ENCODE results near the gene FAM217B.
A peak's percentile ranks its signal among the peaks of the same experiment; 100 is the strongest.

The FAM217B gene

GRCh38 chr20:59940129-59940955 is at the start of gene FAM217B, which contains the start of gene PPP1R3D:
TSS of gene FAM217B (plus strand) at chr20:59940389. CDS start at chr20:59943944, 3,555 bp downstream.
TSS of gene PPP1R3D (minus strand) at chr20:59940305. CDS start at chr20:59939931, 374 bp downstream.
- DNase-seq (ENCODE audit: low read depth), result peak; percentile 80

GRCh38 chr20:59891581-59891980 is 48.6 kb upstream of the FAM217B start:
- no peak for DNase-seq (ENCODE audit: low read depth)

- no peak for DNase-seq (ENCODE audit: low read depth)
These were observed 44.3 kb upstream of the FAM217B start for GRCh38 chr20:59895908-59896307.

- DNase-seq (ENCODE audit: low read depth), result no peak
These were observed 37.7 kb upstream of the FAM217B start for GRCh38 chr20:59902470-59902869.

GRCh38 chr20:59903621-59904020 is 36.6 kb upstream of the FAM217B start:
- DNase-seq (ENCODE audit: low read depth), result no peak

- DNase-seq (ENCODE audit: low read depth), result no peak
These were observed 31.3 kb upstream of the FAM217B start for GRCh38 chr20:59908855-59909254.

- DNase-seq (ENCODE audit: low read depth), result no peak
These were observed 29.1 kb upstream of the FAM217B start for GRCh38 chr20:59911041-59911440.

GRCh38 chr20:59912609-59913008 is 27.6 kb upstream of the FAM217B start:
- DNase-seq (ENCODE audit: low read depth), result no peak

- no peak for DNase-seq (ENCODE audit: low read depth)
These were observed 19.2 kb upstream of the FAM217B start for GRCh38 chr20:59920944-59921343.

- no peak for DNase-seq (ENCODE audit: low read depth)
These were observed 16.7 kb upstream of the FAM217B start for GRCh38 chr20:59923514-59923913.

GRCh38 chr20:59925359-59925758 is 14.8 kb upstream of the FAM217B start:
- no peak for DNase-seq (ENCODE audit: low read depth)

- DNase-seq (ENCODE audit: low read depth), result no peak
These were observed 14.3 kb upstream of the FAM217B start for GRCh38 chr20:59925899-59926298.

GRCh38 chr20:59931511-59932312 is 8.5 kb upstream of the FAM217B start:
- DNase-seq (ENCODE audit: low read depth), result no peak

GRCh38 chr20:59932616-59933295 is 7.4 kb upstream of the FAM217B start:
- DNase-seq (ENCODE audit: low read depth), result no peak

GRCh38 chr20:59933296-59933848 is 6.8 kb upstream of the FAM217B start, which contains the start of gene SYCP2:
TSS of gene SYCP2 (minus strand) at chr20:59933637. CDS start at chr20:59922413, 11,224 bp downstream.
- peak; percentile 40 for DNase-seq (ENCODE audit: low read depth)

GRCh38 chr20:59933849-59934585 is 6.2 kb upstream of the FAM217B start:
- DNase-seq (ENCODE audit: low read depth), result peak; percentile 61

GRCh38 chr20:59935457-59936185 is 4.6 kb upstream of the FAM217B start:
- no peak for DNase-seq (ENCODE audit: low read depth)

- no peak for DNase-seq (ENCODE audit: low read depth)
These were observed 3.8 kb upstream of the FAM217B start for GRCh38 chr20:59936409-59936808.

GRCh38 chr20:59937150-59937549 is 3.0 kb upstream of the FAM217B start:
- DNase-seq (ENCODE audit: low read depth), result no peak

- DNase-seq (ENCODE audit: low read depth), result no peak
These were observed 2.0 kb upstream of the FAM217B start for GRCh38 chr20:59938221-59938620.

- no peak for DNase-seq (ENCODE audit: low read depth)
These were observed 1.5 kb upstream of the FAM217B start for GRCh38 chr20:59938696-59939051.

Data from stimulated activated CD8-positive, alpha-beta memory T cell treated with anti-CD3 and anti-CD28 coated beads, Interleukin-7, amount 100 ng/mL, for 24 hours (primary cell).